ENCODE measurements around the gene CPA5.

- no peak for TF ChIP-seq CTCF (IDR thresholded peaks at IDR 0.05)
- no peak for TF ChIP-seq NFIC (IDR thresholded peaks at IDR 0.05; ENCODE audit: borderline replicate concordance)
- no peak for TF ChIP-seq POLR2AphosphoS5 (IDR thresholded peaks at IDR 0.05; ENCODE audit: low read depth, low read length)
- TF ChIP-seq TAF1 (IDR thresholded peaks at IDR 0.05; ENCODE audit: borderline replicate concordance, low read depth, low read length) = no peak
- TF ChIP-seq RAD21 (IDR thresholded peaks at IDR 0.05; ENCODE audit: low read length) = no peak
- no peak for TF ChIP-seq GATA2 (CRISPR knock-in tag; IDR thresholded peaks at IDR 0.05)
- TF ChIP-seq JUND (IDR thresholded peaks at IDR 0.05) = no peak
- no peak for TF ChIP-seq REST (IDR thresholded peaks at IDR 0.05; ENCODE audit: low read depth, low read length)
- no peak for TF ChIP-seq TEAD4 (IDR thresholded peaks at IDR 0.05; ENCODE audit: borderline replicate concordance, insufficient read depth)
- TF ChIP-seq RCOR1 (IDR thresholded peaks at IDR 0.05; ENCODE audit: low read length) = no peak
- TF ChIP-seq PBX3 (IDR thresholded peaks at IDR 0.05) = no peak
- no peak for TF ChIP-seq CHD2 (IDR thresholded peaks at IDR 0.05; ENCODE audit: low read length, partially characterized antibody)
- no peak for TF ChIP-seq MAX (IDR thresholded peaks at IDR 0.05; ENCODE audit: low read depth)
- TF ChIP-seq USF2 (IDR thresholded peaks at IDR 0.05; ENCODE audit: borderline replicate concordance, low read depth, low read length) = no peak
These were observed 2.7 kb upstream of the CPA5 start for GRCh38 chr7:130341882-130342281.

All from SK-N-SH (cell line).